ENCODE results near the gene MAPK8IP3.

DNA sequence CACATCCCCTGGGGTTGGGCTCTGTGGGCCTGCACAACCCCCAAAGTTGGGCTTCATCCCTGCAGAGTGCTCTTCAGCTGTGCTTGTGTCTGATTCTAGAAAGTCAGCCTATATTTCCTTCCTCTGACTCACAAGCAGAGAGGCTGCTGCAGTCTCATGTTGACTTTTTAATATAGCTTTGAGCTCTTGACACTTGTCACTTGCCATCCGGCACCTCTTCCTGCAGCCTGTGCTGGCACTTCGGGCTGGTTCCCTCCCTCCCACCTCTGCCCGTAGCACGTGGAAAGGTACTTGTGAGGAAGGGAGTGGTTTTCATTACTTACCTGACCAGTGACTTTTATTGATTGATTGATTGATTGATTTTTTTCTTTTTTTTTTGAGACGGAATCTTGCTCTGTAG lies 47.0 kb upstream of the MAPK8IP3 start:
- TF ChIP-seq YY1 (IDR thresholded peaks at IDR 0.05; ENCODE audit: low read depth) (no peak), EP300 (IDR thresholded peaks at IDR 0.05; ENCODE audit: borderline replicate concordance) (no peak), TAF1 (IDR thresholded peaks at IDR 0.05; ENCODE audit: low read depth) (no peak), RAD21 (IDR thresholded peaks at IDR 0.05; ENCODE audit: low read depth) (no peak), TCF12 (IDR thresholded peaks at IDR 0.05; ENCODE audit: low read depth) (no peak), TEAD4 (IDR thresholded peaks at IDR 0.05) (no peak)
- TF ChIP-seq, protein P1, sequence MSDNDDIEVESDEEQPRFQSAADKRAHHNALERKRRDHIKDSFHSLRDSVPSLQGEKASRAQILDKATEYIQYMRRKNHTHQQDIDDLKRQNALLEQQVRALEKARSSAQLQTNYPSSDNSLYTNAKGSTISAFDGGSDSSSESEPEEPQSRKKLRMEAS (IDR thresholded peaks at IDR 0.05) = no peak
- TF ChIP-seq, protein P2, sequence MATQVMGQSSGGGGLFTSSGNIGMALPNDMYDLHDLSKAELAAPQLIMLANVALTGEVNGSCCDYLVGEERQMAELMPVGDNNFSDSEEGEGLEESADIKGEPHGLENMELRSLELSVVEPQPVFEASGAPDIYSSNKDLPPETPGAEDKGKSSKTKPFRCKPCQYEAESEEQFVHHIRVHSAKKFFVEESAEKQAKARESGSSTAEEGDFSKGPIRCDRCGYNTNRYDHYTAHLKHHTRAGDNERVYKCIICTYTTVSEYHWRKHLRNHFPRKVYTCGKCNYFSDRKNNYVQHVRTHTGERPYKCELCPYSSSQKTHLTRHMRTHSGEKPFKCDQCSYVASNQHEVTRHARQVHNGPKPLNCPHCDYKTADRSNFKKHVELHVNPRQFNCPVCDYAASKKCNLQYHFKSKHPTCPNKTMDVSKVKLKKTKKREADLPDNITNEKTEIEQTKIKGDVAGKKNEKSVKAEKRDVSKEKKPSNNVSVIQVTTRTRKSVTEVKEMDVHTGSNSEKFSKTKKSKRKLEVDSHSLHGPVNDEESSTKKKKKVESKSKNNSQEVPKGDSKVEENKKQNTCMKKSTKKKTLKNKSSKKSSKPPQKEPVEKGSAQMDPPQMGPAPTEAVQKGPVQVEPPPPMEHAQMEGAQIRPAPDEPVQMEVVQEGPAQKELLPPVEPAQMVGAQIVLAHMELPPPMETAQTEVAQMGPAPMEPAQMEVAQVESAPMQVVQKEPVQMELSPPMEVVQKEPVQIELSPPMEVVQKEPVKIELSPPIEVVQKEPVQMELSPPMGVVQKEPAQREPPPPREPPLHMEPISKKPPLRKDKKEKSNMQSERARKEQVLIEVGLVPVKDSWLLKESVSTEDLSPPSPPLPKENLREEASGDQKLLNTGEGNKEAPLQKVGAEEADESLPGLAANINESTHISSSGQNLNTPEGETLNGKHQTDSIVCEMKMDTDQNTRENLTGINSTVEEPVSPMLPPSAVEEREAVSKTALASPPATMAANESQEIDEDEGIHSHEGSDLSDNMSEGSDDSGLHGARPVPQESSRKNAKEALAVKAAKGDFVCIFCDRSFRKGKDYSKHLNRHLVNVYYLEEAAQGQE (IDR thresholded peaks at IDR 0.05; ENCODE audit: low read depth) = no peak
- TF ChIP-seq, protein P3, sequence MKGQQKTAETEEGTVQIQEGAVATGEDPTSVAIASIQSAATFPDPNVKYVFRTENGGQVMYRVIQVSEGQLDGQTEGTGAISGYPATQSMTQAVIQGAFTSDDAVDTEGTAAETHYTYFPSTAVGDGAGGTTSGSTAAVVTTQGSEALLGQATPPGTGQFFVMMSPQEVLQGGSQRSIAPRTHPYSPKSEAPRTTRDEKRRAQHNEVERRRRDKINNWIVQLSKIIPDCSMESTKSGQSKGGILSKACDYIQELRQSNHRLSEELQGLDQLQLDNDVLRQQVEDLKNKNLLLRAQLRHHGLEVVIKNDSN (IDR thresholded peaks at IDR 0.05) = no peak
